Epithelial cell of prostate (primary cell): ENCODE results near the gene CCSER2.
A peak's percentile ranks its signal among the peaks of the same experiment; 100 is the strongest.
"Not testable (repeated sequence)": the region's sequence is repeated elsewhere in the genome, so short reads cannot be mapped to it uniquely, and the experiment has no call there.

Source experiments
- DNase-seq: peaks from one replicate; pipeline ENCODE4 v3.0.0-alpha.2; 2011; ENCODE audit warnings: low read depth, low spot score
- H3K27ac ChIP-seq: fragments of 450-650 bp; 2 replicates; pipeline ENCODE4 v1.5.1; 2017; ENCODE audit warnings: mild to moderate bottlenecking

Gene CCSER2

GRCh38 chr10:84340632-84341537 lies 12.5 kb downstream of the CCSER2 start:
- no peak overlapping the region for H3K27ac ChIP-seq
- no peak for DNase-seq

- no peak overlapping the region for H3K27ac ChIP-seq
- DNase-seq, result no peak
Measured at GRCh38 chr10:84341538-84341856, 13.1 kb downstream of the CCSER2 start.

GRCh38 chr10:84341983-84342382 lies 13.6 kb downstream of the CCSER2 start:
- no peak for DNase-seq
- no peak overlapping the region for H3K27ac ChIP-seq

- H3K27ac ChIP-seq, result no peak overlapping the region
- DNase-seq, result no peak
Measured at GRCh38 chr10:84342584-84342983, 14.2 kb downstream of the CCSER2 start.

DNA sequence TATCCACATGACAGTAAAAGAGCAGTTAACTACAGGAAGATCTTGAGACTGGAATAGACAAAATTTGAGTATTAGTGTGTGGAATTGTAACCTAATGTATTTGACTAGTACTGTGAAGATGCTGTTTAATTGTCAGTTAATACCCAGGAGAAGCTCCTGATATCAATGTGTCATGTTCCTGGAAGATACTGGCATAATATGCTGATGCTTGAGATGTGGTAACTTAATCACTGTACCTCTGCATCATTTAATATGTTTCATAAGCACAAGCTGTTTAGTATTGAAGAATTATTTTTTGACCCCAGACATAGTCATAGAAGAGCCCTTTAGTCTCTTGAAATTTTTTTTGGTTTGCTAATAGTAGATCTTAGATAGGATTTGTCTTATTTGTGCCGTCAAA lies 15.4 kb downstream of the CCSER2 start:
- no peak for DNase-seq
- H3K27ac ChIP-seq, result no peak overlapping the region

DNA sequence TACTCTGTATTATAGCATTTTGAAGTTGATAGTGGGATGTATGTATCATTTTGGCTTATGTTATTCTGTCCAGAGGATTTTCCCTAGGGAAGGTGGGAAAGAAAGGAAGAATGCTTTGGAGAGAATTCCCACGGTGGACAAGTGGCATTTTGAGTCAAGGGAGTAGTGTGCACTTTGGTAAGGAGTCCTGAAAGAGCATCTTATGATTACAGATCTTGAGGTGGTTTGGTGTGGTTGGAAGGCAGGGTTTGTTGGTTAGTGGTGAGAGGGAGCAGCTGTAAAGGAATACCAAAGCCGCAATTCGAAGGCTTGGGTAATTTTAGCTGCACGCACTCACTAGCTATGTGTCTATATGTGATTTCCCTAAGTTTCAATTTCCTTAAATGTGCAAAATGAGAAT lies 16.1 kb downstream of the CCSER2 start:
- no peak for DNase-seq
- no peak overlapping the region for H3K27ac ChIP-seq

DNA sequence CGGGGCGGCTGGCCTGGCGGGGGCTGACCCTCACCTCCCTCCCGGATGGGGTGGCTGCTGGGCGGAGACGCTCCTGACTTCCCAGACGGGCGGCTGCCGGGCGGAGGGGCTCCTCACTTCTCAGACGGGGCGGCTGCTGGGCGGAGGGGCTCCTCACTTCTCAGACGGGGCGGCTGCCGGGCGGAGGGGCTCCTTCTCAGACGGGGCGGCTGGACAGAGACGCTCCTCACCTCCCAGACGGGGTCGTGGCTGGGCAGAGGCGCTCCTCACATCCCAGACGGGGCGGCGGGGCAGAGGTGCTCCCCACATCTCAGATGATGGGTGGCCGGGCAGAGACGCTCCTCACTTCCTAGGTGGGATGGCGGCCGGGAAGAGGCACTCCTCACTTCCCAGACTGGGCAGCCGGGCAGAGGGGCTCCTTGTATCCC lies 19.2 kb downstream of the CCSER2 start:
- DNase-seq, H3K27ac ChIP-seq: not testable (repeated sequence)

GRCh38 chr10:84348447-84348846 lies 20.1 kb downstream of the CCSER2 start:
- peak overlapping the region; percentile 33 for H3K27ac ChIP-seq
- no peak for DNase-seq

GRCh38 chr10:84348860-84349259 lies 20.5 kb downstream of the CCSER2 start:
- no peak for DNase-seq
- H3K27ac ChIP-seq, result peak overlapping the region; percentile 33

- DNase-seq, result no peak
Measured at GRCh38 chr10:84352251-84352842, 24.0 kb downstream of the CCSER2 start.

GRCh38 chr10:84353052-84353803 lies 24.8 kb downstream of the CCSER2 start:
- no peak overlapping the region for H3K27ac ChIP-seq
- DNase-seq, result no peak

More at GRCh38 chr10:84352251-84352842, 24.0 kb downstream of the CCSER2 start:
- H3K27ac ChIP-seq, result no peak overlapping the region

DNA sequence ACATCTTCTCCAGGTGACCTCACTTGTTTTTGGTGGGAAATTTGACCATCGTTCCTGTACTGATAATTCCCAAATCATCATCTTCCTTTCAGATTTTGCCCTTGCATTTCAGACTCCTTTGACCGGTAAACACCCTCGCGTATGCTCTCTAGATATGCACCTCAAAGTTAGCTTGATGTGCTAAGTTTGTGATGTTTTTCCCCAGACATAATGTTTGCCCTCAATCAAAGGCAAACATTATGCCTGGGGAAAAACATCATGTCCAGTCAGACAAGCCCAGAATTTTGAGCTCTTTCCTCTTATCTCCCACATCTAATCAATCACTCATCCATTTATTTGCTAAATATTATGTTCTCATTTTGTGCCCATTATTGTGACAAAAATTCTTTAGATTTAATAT lies 26.2 kb downstream of the CCSER2 start:
- no peak overlapping the region for H3K27ac ChIP-seq
- DNase-seq, result no peak

- no peak overlapping the region for H3K27ac ChIP-seq
- DNase-seq, result no peak
Measured at GRCh38 chr10:84355106-84355505, 26.7 kb downstream of the CCSER2 start.

DNA sequence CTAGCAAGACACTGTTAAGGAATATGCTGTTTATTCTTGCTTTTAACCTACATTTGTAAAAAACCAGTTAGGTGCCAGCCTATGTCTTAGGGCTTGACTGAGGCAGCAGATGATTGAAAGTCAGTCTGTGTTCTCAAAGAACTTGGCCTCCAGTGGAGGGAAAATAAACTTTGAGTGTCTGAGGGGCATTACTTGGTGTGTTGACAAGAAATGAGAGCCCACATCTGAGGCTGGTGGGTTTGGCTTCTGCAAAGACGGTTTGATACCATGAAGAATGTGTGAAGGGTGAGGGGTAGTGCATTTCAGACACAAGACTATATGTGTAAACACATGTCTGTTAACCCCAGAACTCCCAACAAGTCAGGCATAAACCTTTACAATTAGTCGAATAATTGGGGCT lies 28.5 kb downstream of the CCSER2 start:
- H3K27ac ChIP-seq, result no peak overlapping the region
- no peak for DNase-seq

DNA sequence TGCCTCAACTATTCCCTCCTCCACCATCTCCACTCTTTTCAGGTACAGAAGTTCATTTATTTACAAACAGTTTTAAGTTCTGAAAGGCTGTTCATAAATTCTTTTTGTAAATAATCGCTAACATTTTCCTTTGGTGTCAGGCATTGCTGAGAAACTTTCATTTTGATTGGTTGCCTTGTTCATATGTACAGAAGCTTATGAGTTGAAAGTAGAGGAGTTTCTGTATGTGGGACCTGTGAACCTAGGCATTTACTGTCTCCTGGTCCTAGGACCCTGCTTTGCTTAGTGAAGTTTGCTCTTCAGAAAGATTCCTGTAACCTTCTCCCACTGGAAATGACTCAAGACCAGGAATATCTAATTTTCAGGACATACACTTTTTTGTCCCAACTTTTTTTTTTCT lies 30.4 kb downstream of the CCSER2 start:
- no peak for DNase-seq
- no peak overlapping the region for H3K27ac ChIP-seq

DNA sequence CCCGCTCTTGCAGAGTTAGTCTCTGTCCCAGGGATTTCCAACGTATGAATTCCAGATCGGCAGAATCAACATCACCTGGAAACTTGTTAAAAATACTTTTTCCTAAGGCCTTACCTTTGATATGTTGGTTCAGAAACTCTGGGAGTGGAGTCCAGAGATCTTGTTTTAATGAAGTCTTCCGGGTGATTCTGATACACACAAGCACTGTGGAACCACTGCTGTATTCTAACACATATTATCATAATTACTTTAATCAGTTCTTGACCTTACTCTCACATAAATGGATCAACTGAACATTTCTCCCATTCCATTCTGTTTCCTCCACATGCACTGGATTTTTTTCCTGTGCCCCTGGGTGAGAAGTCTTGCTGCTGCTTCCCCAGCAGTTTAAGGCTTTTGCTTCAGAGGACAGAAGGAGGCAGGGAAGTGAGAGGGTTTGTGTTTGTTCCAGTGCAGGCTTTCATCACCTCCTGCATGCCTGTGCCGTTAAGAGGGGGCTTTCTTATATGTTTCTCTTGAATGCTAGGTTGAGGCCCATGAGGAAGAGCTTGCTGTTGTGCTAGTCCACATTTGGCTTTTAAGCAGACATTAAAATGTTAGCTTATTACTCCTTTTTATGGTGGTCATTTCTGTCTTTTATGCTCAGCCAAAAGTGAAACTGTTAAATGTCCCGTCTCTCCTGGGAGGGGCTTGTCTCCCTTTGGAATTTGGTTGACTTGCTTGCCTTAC lies 32.4 kb downstream of the CCSER2 start:
- H3K27ac ChIP-seq, result peak overlapping the region; percentile 11
- no peak for DNase-seq

- no peak overlapping the region for H3K27ac ChIP-seq
- DNase-seq, result no peak
Measured at GRCh38 chr10:84365335-84365881, 37.0 kb downstream of the CCSER2 start.

GRCh38 chr10:84366041-84366440 lies 37.7 kb downstream of the CCSER2 start:
- no peak for DNase-seq
- no peak overlapping the region for H3K27ac ChIP-seq

GRCh38 chr10:84367256-84367655 lies 38.9 kb downstream of the CCSER2 start:
- no peak overlapping the region for H3K27ac ChIP-seq
- DNase-seq, result no peak

DNA sequence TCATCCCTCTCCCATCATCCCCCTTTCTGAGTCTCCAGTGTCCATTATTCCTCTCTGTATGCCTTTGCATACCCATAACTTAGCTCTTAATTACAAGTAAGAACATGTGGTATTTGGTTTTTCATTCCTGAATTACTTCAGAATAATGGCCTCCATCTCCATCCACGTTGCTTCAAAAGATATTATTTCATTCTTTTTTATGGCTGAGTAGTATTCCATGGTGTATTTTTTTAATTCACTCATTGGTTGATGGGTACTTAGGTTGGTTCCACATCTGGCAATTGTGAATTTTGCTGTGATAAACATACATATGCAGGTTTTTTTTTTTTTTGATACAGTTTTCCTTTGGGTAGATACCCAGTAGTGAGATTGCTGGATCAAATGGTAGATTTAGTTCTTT lies 40.4 kb downstream of the CCSER2 start:
- H3K27ac ChIP-seq, result no peak overlapping the region
- no peak for DNase-seq
